AG04450 (cell line): Measurements from ENCODE around the gene ZNF385A. TPM values are rescaled to one million over a fixed set of nuclear protein-coding genes. Genes with fewer than 3 reads are reported as not detected.

ENCODE experiments used
- CTCF ChIA-PET: fragments of 300-600, 350-600 bp; formaldehyde crosslinking; extraction: SDS; loops from one replicate; lab custom pipeline; 2022; ENCODE audit warnings: antibody characterized with exemption, inconsistent platforms; lab: Charles Lee
- POLR2A ChIA-PET: fragments of 350-600 bp; formaldehyde crosslinking; extraction: SDS; loops from one replicate; lab custom pipeline; 2021; ENCODE audit warnings: antibody characterized with exemption, inconsistent platforms; lab: Yijun Ruan, JAX
- DNase-seq: peaks from one replicate; pipeline ENCODE4 v3.0.0-alpha.2; 2011; ENCODE audit warnings: low read depth, low spot score
- H3K27ac ChIP-seq: one replicate; pipeline ENCODE4 v1.5.1; 2012; ENCODE audit warnings: low read depth, low read length, control low read depth
- H3K27me3 ChIP-seq: one replicate; pipeline ENCODE4 v1.6.0; 2012; ENCODE audit warnings: low read length; ENCODE audit not compliant: control insufficient read depth, insufficient read depth
- H3K4me3 ChIP-seq: 2 replicates; pipeline ENCODE4 v1.5.1; 2011; ENCODE audit warnings: mild to moderate bottlenecking, low read depth, low read length, control low read depth
- H3K9me3 ChIP-seq: 2 replicates; pipeline ENCODE4 v1.5.1; 2012; ENCODE audit warnings: low read length; ENCODE audit not compliant: control insufficient read depth, insufficient read depth
- CTCF ChIP-seq: IDR thresholded peaks from 2 replicates; pipeline ENCODE4 v1.5.1; 2011; ENCODE audit warnings: low read depth, low read length, control low read depth, inconsistent platforms
- polyA plus RNA-seq: library from polyadenylated mRNA; depleted of rRNA; stranded (reverse); fragments of >200 nt; gene quantifications from 2 replicates; pipeline ENCODE4 v1.2.3, GENCODE V29; 2011

Gene ZNF385A
- polyA plus RNA-seq, 1 experiment = 1.5 TPM

GRCh38 chr12:54373649-54374561, 10.6 kb downstream of the ZNF385A start:
- POLR2A ChIA-PET = no interaction called here
- no peak overlapping the region for H3K4me3 ChIP-seq
- no peak for TF ChIP-seq CTCF
- H3K27ac ChIP-seq = no peak overlapping the region
- CTCF ChIA-PET = interaction anchor here (1.6 to 3.7 kb wide), 2 partner anchors 49 to 159 kb away, joined by 4 to 17 read pairs; partner anchors contain the start of gene COPZ1
- H3K9me3 ChIP-seq = no peaks in the 10 kb centered on the region
- H3K27me3 ChIP-seq = no peaks in the 10 kb centered on the region
- DNase-seq = no peak

DNA sequence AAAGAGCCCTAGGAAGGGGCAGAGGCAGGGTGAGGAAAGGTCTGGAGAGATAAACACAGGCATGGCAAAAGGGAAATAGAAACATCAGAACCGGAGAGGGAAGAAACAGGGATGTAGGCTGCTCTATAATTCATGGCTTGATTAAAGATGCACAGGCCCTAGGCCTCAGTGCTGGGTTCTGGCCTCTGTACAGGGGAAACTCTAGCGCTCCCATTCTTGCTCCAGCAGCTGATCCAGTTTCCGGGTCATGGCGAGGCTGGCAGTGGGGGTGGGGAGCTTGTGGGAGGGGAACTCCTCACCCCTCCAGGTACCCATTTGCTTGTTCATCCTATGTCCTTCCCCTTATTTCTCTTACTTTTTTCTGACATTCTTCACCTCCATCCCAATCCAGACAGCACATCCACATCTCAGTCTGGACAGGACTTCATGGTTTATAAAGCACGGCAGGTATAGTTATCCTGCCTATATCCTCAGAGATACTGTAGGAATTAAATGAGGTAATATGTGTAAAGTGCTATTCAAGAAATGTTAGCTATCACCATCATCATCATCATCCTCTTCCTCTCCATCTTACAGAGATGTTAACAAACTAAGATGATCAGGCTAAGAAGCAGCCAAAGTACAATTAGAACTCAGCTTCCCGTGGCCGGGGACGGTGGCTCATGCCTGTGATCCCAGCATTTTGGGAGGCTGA, 12.3 kb downstream of the ZNF385A start:
- no peak for DNase-seq
- no peak for TF ChIP-seq CTCF
- ChIA-PET CTCF (interaction anchor here (1.0 to 3.7 kb wide), 9 partner anchors 9 to 158 kb away, joined by 3 to 98 read pairs (median 17); partner anchors contain the start of gene COPZ1), POLR2A (interaction anchor here (0.6 kb wide), 2 partner anchors 56 to 141 kb away, joined by 3 to 5 read pairs; no protein-coding TSS in a partner anchor)
- H3K4me3 ChIP-seq = no peak overlapping the region
- H3K9me3 ChIP-seq = no peaks in the 10 kb centered on the region
- no peak overlapping the region for H3K27ac ChIP-seq
- no peaks in the 10 kb centered on the region for H3K27me3 ChIP-seq

GRCh38 chr12:54371328-54372112, 13.0 kb downstream of the ZNF385A start:
- no peak for TF ChIP-seq CTCF
- DNase-seq = no peak
- Histone ChIP-seq H3K4me3 (no peak overlapping the region), H3K9me3 (no peaks in the 10 kb centered on the region), H3K27ac (no peak overlapping the region), H3K27me3 (no peaks in the 10 kb centered on the region)
- CTCF ChIA-PET = interaction anchor here (0.9 to 3.7 kb wide), 24 partner anchors 9 to 169 kb away, joined by 3 to 98 read pairs (median 8); partner anchors contain the start of genes COPZ1 and ZNF385A
- POLR2A ChIA-PET = interaction anchor here (0.6 to 1.4 kb wide), 2 partner anchors 57 to 91 kb away, joined by 3 to 9 read pairs; partner anchors contain the start of genes CBX5 and HNRNPA1

DNA sequence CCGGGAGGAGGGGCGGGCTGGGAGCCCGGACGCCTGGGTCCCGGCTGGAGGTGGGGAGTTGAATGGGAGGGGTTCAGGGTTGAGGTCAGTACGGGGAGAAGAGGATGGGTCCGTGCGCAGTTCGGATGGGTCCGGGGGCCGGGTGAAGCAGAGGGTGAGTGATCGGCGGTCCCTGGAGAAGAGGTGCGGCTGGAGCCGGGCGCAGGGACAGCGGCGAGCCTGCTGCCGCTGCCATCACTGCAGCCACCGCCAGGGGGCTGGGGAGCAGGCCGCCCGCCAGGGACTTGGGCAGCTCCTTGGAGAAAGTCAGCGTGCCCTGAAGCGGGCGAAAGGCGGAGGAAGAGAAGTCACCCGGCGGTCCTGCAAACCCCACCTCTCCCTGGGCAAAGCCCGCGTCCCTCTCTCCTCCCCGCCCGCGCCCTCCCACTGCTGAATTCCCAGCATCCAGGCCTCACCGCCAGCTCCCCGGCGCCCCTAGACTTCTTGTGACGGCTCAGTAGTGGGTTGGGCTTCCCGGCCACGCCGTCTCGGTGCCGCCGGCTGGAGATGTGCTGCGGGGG, 14.3 kb downstream of the ZNF385A start:
- Histone ChIP-seq H3K27ac (no peak overlapping the region), H3K4me3 (peak overlapping the region; percentile 49), H3K9me3 (no peaks in the 10 kb centered on the region), H3K27me3 (no peaks in the 10 kb centered on the region)
- ChIA-PET CTCF (interaction anchor here (0.5 to 3.7 kb wide), 47 partner anchors 9 to 354 kb away, joined by 3 to 98 read pairs (median 4); partner anchors contain the start of genes CBX5, COPZ1, ITGA5 and NFE2), POLR2A (interaction anchor here (0.6 to 1.4 kb wide), 8 partner anchors 9 to 1604 kb away, joined by 3 to 9 read pairs (median 4); partner anchors contain the start of genes CBX5, HNRNPA1 and RAB5B)
- peak; percentile 93 for TF ChIP-seq CTCF
- peak; percentile 46 for DNase-seq
